Measurements from ENCODE around the gene ZSCAN32.

Gene ZSCAN32

DNA sequence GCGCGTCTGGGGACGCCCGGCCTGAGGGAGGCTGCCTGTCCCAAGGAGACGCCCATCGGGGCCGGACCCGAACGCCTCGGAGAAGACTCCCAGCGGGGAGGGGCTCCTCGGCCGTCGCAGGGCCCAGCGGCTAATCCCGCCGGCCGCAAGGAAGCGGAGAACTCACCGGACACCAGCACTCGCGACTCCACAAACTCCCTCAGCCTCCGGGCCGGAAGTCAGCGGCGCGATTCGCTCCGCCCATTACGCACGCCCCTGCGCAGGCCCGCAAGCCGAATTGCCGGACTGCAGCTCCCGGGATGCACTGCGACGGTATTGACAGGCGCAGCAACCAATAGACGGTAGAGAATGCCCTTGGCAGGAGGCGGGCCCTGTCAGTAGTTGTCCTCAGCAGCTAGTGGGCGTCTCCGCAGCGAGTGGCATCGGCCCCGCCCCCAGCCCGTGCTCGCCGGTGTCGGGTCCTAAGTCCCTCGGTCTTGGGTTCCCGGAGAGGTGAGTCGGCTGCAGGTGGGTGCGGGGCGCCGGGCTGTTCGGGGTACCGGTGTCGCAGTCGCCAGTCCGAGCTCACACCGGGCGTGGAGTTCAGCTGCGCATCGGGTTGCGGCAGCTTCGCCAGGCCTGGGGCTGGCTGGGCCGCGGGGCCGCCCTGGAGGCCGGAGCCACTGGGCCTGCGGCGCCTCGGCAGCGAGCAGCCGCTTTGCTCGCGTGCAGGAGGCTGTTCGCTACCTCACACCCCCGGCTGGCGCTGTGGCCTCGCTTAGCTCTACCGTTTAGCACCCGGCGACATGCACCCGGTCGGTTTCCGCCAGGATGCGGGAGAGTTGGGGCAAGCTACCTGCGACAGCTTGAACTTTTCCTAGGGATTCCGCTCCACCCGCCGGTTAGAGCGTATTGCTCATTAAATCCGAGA is at the start of gene ZSCAN32, which contains the start of gene ZNF174:
Gene ZSCAN32 (minus strand): TSS at position 226 of the 910 bp plus-strand sequence. CDS start 3,447 bp downstream, outside the sequence.
Gene ZNF174 (plus strand): TSS at position 437 of the 910 bp plus-strand sequence. CDS start 790 bp downstream, outside the sequence.
- DNase-seq, result peak; percentile 98

DNA sequence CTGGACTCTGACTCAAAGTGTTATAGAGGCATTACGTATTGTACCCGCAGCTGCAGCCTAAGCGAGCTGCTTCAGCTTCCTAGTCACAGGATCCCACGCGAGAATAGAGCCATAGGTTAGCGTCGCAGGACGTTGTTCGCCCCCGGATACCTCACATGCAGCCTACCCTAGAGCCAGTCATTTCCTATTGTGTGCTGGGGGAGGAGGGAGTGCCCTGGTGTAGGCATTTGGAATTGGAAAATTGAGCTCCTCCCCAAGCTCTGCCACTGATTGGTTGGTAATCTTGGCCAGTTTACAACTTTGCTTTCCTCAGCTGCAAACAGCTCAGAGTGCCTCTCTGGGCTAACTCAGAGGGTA is 43.2 kb upstream of the ZSCAN32 start:
- no peak for DNase-seq

DNA sequence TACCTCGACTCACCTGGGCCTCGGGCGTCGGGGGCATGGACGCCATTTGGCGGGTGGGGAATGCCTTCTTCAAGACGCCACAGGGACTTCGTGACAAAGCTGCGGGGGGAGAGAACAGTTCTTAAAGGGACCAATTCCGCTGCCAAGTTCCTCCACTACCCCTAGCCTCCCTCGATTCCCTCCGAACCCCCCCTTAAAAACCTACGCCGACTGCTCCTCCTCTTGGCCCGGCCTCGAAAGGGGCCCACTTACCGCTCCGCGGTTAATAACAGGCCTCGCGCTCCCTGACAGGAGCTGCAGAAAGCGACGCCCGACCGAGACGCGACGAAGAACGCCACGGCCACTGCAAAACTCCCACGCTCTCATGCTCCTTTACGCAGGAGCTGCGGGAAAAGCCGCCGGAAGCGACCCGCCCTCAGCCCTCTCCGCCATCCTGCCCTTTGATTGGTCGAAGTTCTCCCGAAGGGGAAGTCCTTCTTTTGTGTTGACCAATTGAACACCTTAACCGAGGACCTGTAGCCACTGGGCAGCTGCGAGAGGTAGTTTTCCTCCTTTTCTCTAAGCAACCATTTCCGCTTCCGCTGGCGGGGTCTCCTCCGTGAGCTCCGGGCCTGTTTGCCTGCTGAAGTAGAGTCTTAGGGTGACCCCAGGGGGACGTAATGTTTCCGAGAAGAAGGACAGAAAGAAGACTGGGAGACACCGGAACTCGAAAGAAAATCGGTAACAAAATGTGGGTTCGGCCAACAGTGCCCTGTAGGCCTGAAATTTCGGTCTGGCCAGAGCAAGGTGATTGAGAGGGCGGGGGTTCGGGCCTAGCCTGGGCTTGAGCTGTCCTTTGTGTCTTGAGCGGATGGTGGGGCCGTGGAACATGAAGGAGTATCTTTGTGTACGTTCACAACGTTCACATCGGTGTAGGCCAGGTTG is 42.6 kb upstream of the ZSCAN32 start, which contains the start of the genes NAA60 and ZNF597:
Gene NAA60 (plus strand): TSS at position 573 of the 924 bp plus-strand sequence. CDS start 32,548 bp downstream, outside the sequence.
Gene ZNF597 (minus strand): TSS at position 397 of the 924 bp plus-strand sequence. CDS start 351 bp downstream, at position 46.
- DNase-seq, result peak; percentile 68

DNA sequence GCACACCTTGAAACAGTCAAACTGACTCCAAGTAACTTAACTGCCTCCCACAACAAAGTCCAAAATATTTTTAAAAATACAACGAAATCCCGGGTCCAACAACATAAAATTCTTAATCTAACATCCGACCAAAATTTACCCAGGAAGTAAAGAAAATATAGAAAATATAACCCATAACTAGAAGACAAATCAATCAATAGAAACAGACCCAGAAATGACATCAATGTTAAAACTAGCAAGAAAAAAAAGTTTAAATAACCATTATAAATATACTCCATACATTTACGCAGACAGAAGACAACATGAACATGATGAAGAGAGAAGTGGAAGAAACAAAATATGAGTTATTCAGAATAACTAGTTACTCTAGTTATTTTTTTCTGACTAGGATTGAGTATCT is 38.8 kb upstream of the ZSCAN32 start:
- DNase-seq, result no peak

DNA sequence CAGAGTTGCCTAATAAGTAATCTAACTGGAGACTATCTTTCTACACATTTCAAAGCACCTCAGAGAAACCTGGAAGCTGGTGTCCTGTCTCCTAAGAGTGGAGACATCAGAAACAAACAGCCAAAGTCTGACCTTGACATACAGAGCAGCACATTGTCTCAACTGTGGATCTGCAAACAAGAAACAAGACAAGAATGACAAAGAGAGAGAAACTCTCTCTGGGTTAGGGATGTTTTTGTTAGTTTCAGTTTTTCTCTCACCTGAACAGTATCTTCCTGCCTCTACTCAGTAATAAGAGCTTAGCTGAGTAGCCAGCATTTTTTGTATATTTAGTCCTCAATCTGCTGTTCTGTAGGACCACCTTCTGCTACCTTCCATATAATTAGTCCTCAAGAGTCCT is 33.6 kb upstream of the ZSCAN32 start:
- DNase-seq, result no peak

DNA sequence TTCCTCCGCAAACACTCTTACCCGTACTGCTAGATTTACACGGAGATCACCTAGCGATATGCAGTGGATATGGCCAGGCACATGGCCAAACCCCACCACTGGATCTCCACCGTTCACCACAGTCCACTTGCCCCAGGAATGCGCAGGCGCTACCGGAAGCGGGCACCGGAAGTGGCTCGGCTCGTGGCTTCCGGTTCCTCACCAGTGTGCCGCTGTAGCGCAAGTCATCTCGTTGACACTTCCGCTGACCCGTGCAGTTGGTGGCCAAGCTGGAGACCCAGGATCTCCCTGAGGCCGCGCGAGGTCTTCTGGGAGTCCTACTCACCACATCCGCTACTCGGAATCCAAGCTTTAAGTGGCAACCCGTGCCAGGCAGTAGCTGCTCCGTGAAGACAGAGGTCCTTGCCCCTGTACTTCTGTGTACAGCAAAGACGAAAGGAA is 31.0 kb upstream of the ZSCAN32 start:
- DNase-seq, result no peak

DNA sequence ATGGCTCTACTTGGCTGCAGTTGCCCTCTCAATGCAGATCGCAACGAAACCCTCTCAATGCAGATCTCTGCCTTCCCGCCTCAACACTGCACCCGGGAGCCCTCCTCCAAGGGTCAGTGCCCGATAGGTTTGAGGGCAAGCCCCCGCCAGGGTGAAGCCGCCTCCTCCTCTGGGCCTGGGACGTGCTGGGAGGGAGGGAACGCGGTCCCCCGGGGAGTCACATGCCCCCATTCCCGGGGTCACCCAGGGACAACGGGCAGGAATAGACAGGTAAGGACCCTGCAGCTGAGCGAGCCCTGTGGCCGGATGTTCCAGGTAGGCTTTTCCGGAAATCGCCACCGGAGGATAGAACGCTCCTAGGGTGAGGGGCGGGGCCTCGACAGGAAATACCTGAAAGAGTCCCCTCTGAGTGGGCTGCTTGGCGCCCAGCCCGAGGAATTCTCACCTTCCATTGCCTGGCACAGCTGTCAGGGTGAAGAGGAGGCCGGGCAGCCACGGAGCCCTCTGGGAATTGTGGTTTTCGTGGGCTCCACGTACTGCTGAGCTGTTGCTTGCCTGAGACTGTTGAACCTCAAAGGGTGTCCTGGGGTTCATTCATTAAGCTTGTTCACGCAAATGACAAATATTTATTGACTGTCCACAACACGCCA is 13.1 kb upstream of the ZSCAN32 start:
- DNase-seq, result no peak

DNA sequence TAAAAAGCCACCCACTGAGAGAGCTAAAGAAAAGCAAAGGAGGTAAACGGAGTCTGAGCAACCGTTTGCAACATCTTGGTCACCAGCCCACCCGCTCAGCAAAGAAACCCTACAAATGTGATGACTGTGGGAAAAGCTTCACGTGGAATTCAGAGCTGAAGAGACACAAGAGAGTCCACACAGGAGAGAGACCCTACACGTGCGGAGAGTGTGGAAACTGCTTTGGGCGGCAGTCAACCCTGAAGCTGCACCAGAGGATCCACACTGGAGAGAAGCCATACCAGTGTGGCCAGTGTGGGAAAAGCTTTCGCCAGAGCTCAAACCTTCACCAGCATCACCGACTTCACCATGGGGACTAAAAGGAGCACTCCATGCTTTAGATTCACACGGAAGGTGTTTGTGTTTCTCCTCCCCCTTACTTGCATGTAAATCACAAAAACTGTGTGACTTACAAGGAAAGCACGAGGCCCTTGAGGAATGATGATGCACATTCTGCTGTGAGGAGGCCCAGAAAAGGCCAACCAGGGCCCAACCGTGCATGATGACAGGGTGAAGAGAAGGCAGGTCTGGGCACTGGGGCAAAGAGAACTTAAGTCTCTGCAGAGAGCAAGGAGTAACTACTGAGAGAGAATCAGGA is 7.9 kb upstream of the ZSCAN32 start:
- no peak for DNase-seq

DNA sequence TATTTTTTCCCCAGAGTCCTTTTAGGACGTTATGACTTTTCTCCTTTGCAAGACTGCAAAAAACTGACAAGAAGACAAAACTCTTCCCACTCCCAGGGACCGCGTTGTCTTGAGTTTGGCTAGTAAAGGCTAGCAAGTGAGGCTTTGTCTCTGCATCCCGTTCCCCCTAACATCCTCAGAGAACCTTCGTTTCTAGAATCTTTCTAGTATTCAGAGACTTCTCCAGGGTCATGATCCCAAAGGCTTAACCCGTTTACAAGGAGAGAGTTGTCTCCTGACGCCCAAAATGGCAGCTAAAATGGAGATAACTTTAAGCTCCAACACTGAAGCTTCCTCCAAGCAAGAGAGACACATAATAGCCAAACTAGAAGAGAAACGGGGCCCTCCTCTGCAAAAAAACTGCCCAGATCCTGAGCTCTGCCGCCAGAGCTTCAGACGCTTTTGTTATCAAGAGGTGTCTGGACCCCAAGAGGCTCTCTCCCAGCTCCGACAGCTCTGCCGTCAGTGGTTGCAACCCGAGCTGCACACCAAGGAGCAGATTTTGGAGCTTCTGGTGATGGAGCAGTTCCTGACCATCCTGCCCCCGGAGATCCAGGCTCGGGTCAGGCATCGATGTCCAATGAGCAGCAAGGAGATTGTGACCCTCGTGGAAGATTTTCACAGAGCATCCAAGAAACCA is 1.1 kb upstream of the ZSCAN32 start:
- peak; percentile 8 for DNase-seq

DNA sequence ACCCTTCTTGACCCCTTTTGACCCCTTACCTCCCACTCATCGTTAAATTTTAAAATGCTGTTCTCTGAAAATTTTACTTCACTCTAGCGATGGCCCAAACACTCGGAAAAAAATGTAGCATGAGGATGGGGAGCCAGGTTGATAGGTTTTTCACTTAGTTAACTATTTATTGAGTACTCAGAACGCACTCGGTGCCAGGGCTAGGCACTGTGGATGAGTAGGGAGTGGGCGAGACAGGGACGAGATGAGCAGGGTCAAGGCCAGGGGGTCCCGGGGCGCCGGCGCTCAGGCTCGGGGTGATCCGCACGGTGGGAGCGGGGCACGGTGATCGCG is 392 bp downstream of the ZSCAN32 start:
- no peak for DNase-seq

DNA sequence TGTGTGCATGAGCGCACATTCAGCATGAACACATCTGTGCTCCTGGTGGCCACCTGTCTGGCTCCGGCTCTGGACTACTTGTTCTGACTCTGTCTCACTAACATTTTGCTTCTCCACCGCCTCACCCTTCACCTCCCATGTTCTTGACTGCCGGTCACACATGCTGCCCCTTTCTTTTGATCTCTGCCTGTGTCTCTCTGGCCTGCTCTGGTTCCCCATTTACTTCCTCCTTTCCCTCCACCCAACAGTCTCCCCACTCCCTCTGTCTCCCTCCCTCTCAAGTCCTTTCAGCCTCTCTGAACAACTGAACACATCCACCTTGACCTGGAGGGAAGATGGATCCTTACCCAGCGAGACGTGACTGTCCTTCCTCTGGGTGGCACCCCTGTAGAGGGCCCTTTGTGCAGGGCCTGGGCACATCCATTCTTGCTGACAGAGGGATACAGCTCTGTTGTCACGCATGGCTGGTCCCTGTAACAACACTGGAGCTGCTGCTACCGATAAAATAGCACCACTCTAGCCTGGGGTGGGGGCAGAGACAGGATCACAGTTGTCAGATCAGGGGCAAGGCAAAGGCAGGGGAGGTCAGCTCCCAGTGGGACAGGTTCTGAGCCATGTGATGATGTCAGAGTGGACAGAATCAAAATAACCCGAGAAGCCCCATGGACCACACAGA is 11.0 kb downstream of the ZSCAN32 start:
- no peak for DNase-seq

DNA sequence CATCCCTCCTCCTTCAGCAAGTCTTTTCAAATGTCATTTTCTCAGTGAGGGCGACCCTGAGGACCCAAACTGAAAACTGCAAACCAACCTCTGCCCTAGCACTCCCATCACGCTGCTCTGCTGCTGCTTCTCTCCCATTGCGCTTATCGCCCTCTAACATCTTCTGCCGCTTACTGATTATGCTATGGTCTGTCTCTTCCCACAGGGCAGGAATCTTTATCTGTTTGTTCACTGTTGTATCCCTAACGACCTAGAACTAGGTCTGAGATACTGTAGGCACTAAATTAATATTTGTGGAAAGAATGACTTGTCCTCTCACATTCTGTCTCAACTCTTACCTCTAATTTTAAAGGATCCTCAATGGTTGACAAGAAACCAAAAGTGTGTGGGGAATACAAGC is 12.5 kb downstream of the ZSCAN32 start:
- no peak for DNase-seq

DNA sequence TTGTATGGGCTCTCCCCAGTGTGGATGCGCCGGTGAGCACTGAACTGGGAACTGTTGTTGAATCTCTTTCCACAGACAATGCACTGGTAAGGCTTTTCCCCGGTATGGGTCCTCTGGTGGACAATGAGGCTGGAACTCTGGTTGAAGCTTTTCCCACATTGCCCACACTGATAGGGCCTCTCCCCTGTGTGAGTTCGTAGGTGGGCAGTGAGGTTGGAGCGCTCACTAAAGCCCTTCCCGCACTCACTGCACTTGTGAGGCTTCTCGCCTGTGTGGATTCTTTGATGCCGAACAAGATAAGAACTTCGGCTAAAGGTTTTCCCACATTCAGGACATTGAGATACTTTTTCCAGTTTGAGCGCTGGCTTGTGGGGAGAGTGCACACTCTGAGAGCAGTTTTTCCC is 17.8 kb downstream of the ZSCAN32 start:
- no peak for DNase-seq

DNA sequence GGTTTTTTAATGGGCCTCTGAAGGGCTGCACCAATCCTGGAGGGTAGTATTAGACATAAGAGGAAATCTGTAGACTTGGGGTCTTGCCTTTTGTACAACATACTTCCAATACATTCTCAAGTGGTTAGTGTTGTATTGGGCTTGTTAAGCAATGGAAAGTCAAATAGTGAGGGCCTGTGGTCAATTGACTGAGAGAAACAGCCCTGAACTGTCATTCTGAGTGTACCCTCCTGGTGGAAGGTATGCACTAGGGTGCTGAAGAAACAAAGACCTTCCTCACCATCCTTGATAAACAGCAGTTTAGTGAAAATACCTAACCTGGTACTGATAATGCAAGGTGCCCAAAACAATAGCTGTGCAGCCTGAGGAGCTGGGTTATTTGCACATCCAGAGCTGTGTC is 22.9 kb downstream of the ZSCAN32 start:
- DNase-seq, result no peak

DNA sequence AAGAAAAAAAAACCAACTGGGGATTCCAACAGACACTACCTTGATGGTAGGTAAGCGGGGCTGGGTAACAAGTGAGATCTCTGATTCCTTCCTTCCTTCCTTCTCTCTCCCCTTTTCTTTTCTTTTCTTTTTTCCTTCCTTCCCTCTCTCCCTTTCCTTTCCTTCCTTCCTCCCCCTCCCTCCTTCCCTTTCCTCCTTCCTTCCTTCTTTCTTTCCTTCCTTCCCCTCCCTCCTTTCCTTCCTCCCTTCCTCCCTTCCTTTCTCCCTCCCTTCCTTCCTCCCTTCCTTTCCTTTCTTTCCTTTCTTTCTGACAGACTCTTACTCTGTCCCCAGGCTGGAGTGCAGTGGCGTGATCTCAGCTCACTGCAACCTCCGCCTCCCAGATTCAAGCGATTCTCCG is 25.1 kb downstream of the ZSCAN32 start:
- DNase-seq, result no peak

DNA sequence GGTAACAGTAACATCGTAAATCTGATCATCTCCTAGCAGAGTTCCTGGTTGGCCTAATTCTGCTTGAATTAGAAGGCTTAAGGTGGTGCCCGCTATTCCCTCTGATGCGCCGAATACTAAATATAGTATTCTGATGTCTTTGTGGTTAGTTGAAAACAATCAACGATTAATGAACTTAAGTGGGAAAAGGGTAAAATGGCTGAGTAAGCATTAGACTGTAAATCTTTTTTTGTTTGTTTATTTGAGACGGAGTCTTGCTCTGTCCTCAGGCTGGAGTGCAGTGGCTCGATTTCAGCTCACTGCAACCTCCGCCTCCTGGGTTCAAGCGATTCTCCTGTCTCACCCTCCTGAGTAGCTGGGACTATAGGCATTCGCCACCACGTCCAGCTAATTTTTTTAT is 31.7 kb downstream of the ZSCAN32 start:
- DNase-seq, result no peak

DNA sequence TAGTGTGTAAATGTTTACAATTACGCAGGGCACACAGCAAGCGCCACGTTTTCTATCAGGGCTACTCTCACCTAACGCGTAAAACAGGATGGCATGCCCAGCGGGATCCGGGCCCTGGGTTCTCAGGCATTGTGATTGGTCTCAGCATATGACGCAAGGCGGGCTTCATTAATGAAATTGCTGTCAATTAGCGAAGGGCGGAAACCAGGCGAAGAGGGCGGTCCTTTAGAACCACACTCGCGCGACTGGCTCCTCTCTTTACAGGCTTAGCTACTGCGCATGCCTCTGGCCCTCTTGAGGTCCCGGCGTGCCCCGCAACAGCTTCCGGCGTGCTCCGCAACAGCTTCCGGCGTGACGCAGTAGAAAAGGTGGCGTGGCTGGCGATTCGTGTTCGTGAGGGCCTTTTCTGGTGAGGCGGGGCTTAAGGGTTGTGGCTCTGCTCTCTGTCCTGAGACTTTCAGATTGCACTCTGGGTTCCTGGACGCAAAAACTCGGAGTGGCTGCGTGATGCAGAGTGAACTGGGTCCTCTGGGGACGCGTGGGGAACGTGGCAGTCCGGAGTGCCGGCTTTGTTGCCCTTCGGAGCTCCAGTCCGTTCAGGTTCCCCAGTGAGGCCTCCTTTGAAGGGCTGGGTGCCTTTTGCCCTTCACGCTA is 35.9 kb downstream of the ZSCAN32 start:
- peak; percentile 64 for DNase-seq

DNA sequence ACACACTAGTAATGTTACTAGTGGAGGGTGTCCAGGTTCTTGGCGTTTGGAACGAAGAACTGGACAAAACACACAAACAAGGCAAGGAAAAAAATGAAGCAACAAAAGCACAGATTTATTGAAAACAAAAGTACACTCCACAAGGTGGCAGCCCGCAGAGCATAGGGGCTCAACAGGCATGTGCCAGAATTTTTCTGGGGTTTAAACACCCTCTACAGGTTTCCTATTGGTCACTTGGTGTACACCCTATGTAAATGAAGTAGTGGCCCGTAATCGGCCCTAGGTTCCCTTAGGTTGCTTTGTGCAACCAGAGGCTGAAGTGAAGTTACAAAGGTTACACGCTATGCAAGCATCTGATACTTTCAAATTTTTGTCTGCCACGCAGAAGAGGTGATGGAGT is 37.0 kb downstream of the ZSCAN32 start:
- DNase-seq, result no peak

DNA sequence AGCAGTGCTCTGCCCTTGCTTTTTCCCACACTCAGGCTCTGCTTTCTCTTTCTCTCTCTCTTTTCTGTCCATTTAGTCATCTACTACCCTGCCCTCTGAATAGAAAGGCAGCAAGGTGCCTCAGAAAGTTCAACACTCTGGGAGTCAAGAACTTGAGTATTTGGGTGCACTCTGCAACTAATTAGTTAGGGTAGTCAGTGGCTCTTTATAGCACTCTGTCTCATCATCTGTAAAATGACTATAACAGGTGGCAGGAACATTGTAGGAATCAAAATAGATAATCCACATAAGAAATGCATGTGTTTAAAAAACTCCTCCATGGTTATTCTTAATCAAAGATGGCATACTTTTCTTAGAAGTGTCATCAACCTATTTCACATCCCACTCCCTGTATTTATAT is 37.9 kb downstream of the ZSCAN32 start:
- DNase-seq, result no peak

DNA sequence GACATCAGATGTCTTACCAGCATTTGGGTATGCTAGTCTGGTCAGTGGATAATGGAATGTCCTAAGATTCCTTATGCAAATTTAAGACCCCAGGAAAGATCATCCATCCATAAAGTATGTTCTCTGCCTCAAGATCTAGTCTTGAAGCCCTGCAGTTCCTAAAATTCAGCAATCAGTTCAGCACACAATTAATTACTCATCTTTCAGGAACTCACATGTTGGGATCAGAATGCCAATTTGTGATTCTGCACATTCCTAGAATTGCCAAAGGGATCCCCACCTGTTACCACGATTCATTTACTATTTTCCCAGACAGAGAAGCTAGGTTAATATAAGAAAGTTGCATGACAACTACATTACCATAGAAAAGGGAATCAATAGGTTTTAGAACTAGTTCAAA is 41.9 kb downstream of the ZSCAN32 start:
- DNase-seq, result no peak

DNA sequence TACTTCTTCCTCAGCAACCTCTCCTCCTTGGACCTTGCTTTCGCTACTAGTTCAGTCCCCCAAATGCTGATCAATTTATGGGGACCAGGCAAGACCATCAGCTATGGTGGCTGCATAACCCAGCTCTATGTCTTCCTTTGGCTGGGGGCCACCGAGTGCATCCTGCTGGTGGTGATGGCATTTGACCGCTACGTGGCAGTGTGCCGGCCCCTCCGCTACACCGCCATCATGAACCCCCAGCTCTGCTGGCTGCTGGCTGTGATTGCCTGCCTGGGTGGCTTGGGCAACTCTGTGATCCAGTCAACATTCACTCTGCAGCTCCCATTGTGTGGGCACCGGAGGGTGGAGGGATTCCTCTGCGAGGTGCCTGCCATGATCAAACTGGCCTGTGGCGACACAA is 44.7 kb downstream of the ZSCAN32 start:
- no peak for DNase-seq

Data from NCI-H1092 (cell line).